Activated naive CD8-positive, alpha-beta T cell (primary cell): ENCODE data around the gene MGMT.

Experiments used
- H3K27ac Mint-ChIP-seq: one replicate; pipeline ENCODE4 v1.8.0; 2021; ENCODE audit warnings: mixed read lengths
- H3K27me3 Mint-ChIP-seq: one replicate; pipeline ENCODE4 v1.8.0; 2021; ENCODE audit warnings: mixed read lengths
- H3K36me3 Mint-ChIP-seq: one replicate; pipeline ENCODE4 v1.8.0; 2021; ENCODE audit warnings: mixed read lengths
- H3K4me1 Mint-ChIP-seq: one replicate; pipeline ENCODE4 v1.8.0; 2021; ENCODE audit warnings: low read depth, mixed read lengths
- H3K4me3 Mint-ChIP-seq: one replicate; pipeline ENCODE4 v1.8.0; 2021; ENCODE audit warnings: mild to moderate bottlenecking, mixed read lengths
- H3K9me3 Mint-ChIP-seq: one replicate; pipeline ENCODE4 v1.8.0; 2021; ENCODE audit warnings: low read depth, mixed read lengths

The MGMT gene

GRCh38 chr10:129811208-129811607 lies 344.2 kb downstream of the MGMT start:
- Mint-ChIP-seq H3K4me1 (no peaks in the 10 kb centered on the region), H3K9me3 (peaks cover 6% of the 10 kb centered on the region), H3K27me3 (peaks cover 6% of the 10 kb centered on the region), H3K27ac (no peak overlapping the region), H3K4me3 (no peak overlapping the region), H3K36me3 (no peaks in the 10 kb centered on the region)

DNA sequence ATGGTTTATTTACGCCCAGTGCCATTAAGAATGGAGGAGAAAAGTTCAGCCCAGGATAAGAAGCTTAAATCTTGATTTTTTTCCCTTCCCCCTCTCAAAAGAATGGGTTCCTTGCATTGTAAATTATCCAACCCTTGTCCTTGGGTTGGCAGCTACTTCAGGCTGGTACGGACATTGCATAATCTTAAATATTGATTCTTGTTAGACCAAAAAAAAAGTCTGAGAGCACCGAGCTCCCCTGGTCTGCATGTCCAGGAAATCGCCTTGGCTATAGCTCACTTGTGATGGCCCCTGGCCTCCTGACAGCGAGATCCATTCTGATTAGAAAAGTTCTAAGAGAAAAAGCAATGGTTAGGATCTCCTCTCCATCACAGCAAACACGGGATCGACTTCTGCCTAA lies 345.4 kb downstream of the MGMT start:
- Mint-ChIP-seq H3K27ac (no peak overlapping the region), H3K4me1 (no peaks in the 10 kb centered on the region), H3K9me3 (no peaks in the 10 kb centered on the region), H3K36me3 (no peaks in the 10 kb centered on the region), H3K4me3 (no peak overlapping the region), H3K27me3 (peaks cover 4% of the 10 kb centered on the region)

- Mint-ChIP-seq H3K9me3 (no peaks in the 10 kb centered on the region), H3K27ac (no peak overlapping the region), H3K4me3 (no peak overlapping the region), H3K36me3 (peaks cover 2% of the 10 kb centered on the region), H3K27me3 (peaks cover 10% of the 10 kb centered on the region), H3K4me1 (no peaks in the 10 kb centered on the region)
These were observed 347.9 kb downstream of the MGMT start for GRCh38 chr10:129814681-129815646.

DNA sequence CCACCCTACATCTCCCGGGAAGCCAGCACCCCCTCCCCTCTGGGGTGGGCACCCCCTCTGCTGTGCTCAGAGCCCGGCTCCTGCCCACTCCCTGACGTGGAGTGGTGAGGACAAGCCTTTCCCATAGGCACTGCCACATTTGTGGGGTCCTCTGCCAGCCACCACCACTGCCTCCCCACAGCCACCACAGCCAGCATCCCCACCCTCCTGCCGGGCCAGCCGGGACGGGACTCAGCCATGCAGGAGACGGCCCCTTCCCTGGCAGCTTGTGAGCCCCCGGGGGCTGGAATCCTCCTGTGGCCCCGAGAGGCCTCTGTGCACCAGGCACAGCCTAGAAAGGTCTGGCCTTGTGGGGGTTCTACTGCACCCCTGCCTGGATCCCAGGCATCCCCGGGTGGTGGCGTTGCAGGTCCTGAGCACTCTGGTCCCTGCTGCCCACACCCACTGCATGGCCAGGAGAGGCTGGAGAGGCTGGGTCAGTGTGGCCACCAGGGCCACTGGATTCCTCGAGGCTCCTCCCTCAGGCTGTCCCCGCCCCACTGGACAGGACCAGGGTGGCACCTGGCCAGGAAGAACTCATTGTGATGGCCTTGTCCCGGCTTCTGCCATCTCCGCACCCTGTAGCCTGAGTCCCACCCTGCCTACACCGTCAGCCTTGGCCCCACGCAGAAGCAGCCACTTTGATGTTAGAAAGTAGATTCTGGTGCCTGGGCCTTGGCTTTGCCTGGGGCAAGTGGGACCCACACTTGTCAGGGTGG lies 349.0 kb downstream of the MGMT start:
- Mint-ChIP-seq H3K36me3 (peaks cover 2% of the 10 kb centered on the region), H3K27ac (no peak overlapping the region), H3K9me3 (no peaks in the 10 kb centered on the region), H3K4me1 (no peaks in the 10 kb centered on the region), H3K27me3 (peaks cover 10% of the 10 kb centered on the region), H3K4me3 (no peak overlapping the region)

DNA sequence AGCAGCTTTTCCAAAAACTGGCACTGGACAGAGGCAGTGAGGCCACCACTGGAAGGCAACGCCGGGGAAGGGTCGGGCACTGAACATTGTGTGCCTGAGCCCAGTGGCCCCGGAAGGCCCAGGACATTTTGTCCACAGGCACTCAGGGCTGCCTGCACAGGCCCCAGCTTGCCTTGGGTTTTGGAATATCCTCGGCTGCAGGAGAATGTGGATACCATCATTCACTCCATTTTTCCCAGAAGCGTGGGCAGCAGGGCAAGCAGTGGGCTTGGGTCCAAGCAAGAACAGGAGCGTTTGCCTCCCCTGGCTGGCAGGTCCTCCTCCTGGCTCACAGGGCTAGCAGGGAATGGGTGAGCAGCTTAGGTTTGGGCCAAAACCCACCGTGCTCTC lies 349.6 kb downstream of the MGMT start:
- Mint-ChIP-seq H3K27ac (no peak overlapping the region), H3K27me3 (peaks cover 10% of the 10 kb centered on the region), H3K4me1 (no peaks in the 10 kb centered on the region), H3K36me3 (peaks cover 2% of the 10 kb centered on the region), H3K9me3 (no peaks in the 10 kb centered on the region), H3K4me3 (no peak overlapping the region)
